PFSK-1 (cell line): ENCODE measurements around the gene LASP1.

Source experiments
- TAF1 ChIP-seq: IDR thresholded peaks from 2 replicates; pipeline ENCODE4 v1.6.1; 2012; ENCODE audit warnings: low read length, control low read depth, borderline replicate concordance; ENCODE audit not compliant: insufficient read depth
- TF ChIP-seq, protein P1 (sequence below), 2 experiments: IDR thresholded peaks; 2 replicates each; pipeline versions ENCODE4 v1.6.1 to v1.8.0; 2011 to 2012; ENCODE audit warnings: low read depth in 2 of 2, low read length in 2 of 2, control low read depth in 1 of 2, inconsistent platforms in 1 of 2, mild to moderate bottlenecking in 1 of 2, moderate library complexity in 1 of 2; ENCODE audit not compliant: insufficient read depth in 1 of 2

DNA sequence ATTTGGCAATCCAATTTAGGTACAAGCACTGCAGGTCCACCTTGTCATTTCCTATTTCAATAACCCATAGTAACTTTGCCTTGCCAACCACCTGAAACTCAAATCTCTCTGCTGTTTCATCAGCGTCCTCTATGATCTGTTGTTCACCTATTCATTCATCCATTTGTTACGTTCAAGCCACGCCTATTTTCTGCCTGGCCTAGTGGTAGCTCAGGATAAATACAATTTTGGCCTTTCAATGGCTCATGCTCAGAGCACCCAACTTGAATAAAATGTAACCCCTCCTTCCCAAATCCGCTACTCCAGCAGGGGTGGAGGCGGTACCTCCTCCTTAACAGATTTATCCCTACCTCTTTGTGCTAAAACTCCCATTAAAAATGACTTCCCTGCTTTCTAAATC, 100.9 kb downstream of the LASP1 start:
- no peak for TF ChIP-seq TAF1
- TF ChIP-seq, protein P1, sequence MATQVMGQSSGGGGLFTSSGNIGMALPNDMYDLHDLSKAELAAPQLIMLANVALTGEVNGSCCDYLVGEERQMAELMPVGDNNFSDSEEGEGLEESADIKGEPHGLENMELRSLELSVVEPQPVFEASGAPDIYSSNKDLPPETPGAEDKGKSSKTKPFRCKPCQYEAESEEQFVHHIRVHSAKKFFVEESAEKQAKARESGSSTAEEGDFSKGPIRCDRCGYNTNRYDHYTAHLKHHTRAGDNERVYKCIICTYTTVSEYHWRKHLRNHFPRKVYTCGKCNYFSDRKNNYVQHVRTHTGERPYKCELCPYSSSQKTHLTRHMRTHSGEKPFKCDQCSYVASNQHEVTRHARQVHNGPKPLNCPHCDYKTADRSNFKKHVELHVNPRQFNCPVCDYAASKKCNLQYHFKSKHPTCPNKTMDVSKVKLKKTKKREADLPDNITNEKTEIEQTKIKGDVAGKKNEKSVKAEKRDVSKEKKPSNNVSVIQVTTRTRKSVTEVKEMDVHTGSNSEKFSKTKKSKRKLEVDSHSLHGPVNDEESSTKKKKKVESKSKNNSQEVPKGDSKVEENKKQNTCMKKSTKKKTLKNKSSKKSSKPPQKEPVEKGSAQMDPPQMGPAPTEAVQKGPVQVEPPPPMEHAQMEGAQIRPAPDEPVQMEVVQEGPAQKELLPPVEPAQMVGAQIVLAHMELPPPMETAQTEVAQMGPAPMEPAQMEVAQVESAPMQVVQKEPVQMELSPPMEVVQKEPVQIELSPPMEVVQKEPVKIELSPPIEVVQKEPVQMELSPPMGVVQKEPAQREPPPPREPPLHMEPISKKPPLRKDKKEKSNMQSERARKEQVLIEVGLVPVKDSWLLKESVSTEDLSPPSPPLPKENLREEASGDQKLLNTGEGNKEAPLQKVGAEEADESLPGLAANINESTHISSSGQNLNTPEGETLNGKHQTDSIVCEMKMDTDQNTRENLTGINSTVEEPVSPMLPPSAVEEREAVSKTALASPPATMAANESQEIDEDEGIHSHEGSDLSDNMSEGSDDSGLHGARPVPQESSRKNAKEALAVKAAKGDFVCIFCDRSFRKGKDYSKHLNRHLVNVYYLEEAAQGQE (IDR thresholded peaks at IDR 0.05; ENCODE audit: insufficient read depth in 1 of 2, low read depth in 2 of 2, low read length in 2 of 2), result no peak
